LNCAP (cell line): ENCODE data around the gene S100B.

Experiments
- TF ChIP-seq, protein P1 (sequence below): fragments of 450-650 bp; IDR thresholded peaks from 2 replicates; pipeline ENCODE4 v1.5.1; 2017; ENCODE audit warnings: mild to moderate bottlenecking

The S100B gene

GRCh38 chr21:46607636-46608035 is 2.8 kb upstream of the S100B start:
- TF ChIP-seq, protein P1, sequence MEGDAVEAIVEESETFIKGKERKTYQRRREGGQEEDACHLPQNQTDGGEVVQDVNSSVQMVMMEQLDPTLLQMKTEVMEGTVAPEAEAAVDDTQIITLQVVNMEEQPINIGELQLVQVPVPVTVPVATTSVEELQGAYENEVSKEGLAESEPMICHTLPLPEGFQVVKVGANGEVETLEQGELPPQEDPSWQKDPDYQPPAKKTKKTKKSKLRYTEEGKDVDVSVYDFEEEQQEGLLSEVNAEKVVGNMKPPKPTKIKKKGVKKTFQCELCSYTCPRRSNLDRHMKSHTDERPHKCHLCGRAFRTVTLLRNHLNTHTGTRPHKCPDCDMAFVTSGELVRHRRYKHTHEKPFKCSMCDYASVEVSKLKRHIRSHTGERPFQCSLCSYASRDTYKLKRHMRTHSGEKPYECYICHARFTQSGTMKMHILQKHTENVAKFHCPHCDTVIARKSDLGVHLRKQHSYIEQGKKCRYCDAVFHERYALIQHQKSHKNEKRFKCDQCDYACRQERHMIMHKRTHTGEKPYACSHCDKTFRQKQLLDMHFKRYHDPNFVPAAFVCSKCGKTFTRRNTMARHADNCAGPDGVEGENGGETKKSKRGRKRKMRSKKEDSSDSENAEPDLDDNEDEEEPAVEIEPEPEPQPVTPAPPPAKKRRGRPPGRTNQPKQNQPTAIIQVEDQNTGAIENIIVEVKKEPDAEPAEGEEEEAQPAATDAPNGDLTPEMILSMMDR = no peak

DNA sequence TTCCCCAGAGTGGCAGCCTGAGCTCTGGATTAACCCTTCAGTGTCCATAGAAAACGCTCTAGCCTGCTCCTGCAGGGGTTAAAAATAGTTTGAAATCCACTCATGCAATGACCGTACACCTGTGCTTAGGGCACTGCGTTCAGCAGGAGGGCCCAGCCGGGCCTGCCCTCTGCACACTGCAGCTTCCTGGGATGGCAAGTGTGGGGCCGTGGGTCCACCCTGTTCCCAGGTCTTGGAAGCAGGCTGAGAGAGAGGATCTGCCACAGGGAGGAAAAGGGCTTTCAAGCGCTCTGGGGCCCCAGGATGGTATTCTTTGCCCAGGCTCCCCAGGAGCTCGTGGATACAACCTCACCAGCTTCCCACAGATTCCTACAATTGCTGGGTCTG is 1.5 kb upstream of the S100B start:
- TF ChIP-seq, protein P1 = no peak

DNA sequence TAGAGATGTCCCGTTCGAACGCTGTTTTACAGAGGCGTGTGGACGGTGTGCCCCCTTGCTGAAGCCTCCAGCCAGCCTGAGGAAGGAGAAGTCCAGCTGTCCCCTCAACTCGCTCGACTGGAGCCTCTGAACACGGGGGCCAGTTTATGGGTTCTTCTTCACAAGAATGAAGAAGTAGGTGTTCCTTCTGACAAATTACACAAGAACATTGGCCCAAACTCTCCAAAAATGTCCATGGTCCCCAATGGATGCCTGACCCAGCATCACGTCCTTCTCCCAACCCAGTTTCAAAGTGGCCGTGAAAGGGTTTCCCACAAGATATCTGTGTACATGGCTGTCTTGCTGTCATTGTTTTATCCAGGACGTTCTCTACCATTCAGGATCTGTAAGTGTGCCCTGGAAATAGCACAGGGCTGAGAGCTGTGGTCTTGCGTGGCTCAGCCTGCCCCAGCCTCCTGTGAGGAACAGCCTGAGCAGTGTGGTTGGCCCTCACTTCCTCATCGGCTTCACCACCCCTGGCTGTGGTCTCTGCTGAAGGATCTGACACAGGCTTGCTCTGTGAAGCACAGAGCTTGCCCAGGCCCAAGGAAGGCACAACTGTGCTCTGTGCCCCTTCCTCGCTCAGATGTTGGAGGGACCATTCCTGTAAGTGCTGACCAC is 1.0 kb upstream of the S100B start:
- TF ChIP-seq, protein P1 = no peak

DNA sequence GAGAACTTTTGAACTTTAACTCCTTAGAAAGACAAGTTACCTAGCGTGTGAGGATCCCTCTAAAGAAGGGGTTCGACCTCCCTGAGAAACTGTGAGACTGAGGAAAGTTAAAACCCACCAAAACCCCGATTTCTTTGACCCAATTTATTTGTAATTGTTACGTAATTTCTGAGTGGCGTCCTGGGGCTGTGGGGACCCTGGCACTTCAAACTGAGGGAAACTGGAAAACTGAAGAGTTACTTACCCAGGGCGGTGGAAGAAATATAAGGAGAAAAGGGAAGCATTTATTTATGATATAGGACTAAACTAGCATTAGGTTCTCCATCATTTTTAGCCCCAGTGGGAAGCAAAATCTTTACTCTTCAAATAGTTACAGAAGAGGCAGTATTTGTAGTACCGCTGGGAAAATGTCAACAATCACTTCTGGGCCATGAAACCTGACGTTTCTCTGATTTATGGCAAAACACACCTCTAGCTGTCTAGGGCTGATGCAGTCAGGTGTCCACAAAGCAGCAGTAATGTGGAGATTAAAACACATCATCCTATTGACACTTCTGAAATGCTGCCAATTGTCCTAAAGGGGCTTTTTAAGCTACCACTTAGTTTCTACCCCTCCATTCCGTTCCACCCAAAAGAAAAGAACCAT is 430 bp downstream of the S100B start:
- TF ChIP-seq, protein P1 = no peak

- TF ChIP-seq, protein P1 = no peak
Measured at GRCh38 chr21:46603228-46603627, 1.7 kb downstream of the S100B start.

DNA sequence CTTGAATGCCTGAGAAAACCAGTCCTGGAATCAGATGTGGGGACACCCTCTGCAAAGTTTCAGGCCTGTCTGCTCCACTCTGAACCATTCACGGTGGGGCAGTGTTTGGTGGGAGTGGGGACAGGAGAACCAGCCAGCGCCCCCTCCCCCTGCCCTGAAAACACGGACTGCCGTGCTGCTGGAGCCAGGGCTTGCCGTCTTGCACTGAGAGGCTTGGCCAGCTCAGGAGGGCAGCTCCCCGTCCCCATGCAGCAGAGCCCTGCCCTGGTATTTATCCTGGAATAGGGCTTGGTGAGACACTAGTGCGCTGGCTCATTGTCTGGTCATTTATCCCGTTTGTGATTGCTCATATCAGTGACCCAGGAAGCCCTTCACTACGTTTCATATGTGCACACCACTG is 3.9 kb downstream of the S100B start:
- TF ChIP-seq, protein P1 = no peak

DNA sequence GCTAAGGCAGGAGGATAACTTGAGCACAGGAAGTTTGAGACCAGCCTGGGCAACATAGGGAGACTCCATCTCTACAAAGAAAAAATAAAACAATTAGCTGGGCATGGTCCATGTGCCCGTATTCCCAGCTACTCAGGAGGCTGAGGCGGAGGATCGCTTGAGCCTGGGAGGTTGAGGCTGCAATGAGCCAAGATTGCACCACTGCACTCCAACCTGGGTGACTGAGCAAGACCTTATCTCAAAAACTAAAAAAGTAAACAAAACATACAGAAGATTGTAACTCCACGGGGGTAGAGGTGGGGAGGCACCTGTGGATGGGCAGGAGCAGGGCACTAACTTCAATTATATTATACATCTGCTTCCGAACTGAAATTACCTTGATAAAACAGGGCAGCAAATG is 4.6 kb downstream of the S100B start:
- TF ChIP-seq, protein P1 = no peak
